H9 (cell line): Measurements from ENCODE around the gene EHD2. TPM values are rescaled to one million over a fixed set of nuclear protein-coding genes. Genes with fewer than 3 reads are reported as not detected.
A peak's percentile ranks its signal among the peaks of the same experiment; 100 is the strongest.

Experiments used
- DNase-seq: peaks from one replicate; pipeline ENCODE4 v3.0.0-alpha.2; 2017
- H2AFZ ChIP-seq: one replicate; pipeline ENCODE4 v1.6.1; 2013; ENCODE audit warnings: mild to moderate bottlenecking, low read length, control low read depth, moderate library complexity
- H2AK5ac ChIP-seq: 2 replicates; pipeline ENCODE4 v1.6.1; 2013; ENCODE audit warnings: low read length, control low read depth, mixed read lengths; ENCODE audit not compliant: insufficient read length
- H2BK120ac ChIP-seq: one replicate; pipeline ENCODE4 v1.6.1; 2013; ENCODE audit warnings: low read depth, mild to moderate bottlenecking, low read length, control low read depth, inconsistent platforms; ENCODE audit not compliant: poor library complexity, severe bottlenecking
- H2BK12ac ChIP-seq: 2 replicates; pipeline ENCODE4 v1.6.1; 2013; ENCODE audit warnings: low read length, control low read depth, mixed read lengths, low read depth; ENCODE audit not compliant: insufficient read length
- H2BK15ac ChIP-seq: 2 replicates; pipeline ENCODE4 v1.6.1; 2013; ENCODE audit warnings: low read depth, low read length, control low read depth
- H2BK20ac ChIP-seq: one replicate; pipeline ENCODE4 v1.6.1; 2013; ENCODE audit warnings: low read depth, mild to moderate bottlenecking, low read length, control low read depth, inconsistent platforms; ENCODE audit not compliant: poor library complexity, severe bottlenecking
- H2BK5ac ChIP-seq: 2 replicates; pipeline ENCODE4 v1.6.1; 2013; ENCODE audit warnings: low read length, control low read depth, mixed read lengths; ENCODE audit not compliant: insufficient read length
- H3K14ac ChIP-seq: 2 replicates; pipeline ENCODE4 v1.6.1; 2013; ENCODE audit warnings: low read length, control low read depth; ENCODE audit not compliant: insufficient read depth
- H3K18ac ChIP-seq: 2 replicates; pipeline ENCODE4 v1.6.1; 2013; ENCODE audit warnings: low read depth, mild to moderate bottlenecking, mixed read lengths, low read length, control low read depth; ENCODE audit not compliant: insufficient read length
- H3K23ac ChIP-seq: 2 replicates; pipeline ENCODE4 v1.6.1; 2013; ENCODE audit warnings: low read length, control low read depth, mixed read lengths, low read depth; ENCODE audit not compliant: insufficient read length
- H3K23me2 ChIP-seq: 2 replicates; pipeline ENCODE4 v1.6.1; 2013; ENCODE audit warnings: low read depth, mild to moderate bottlenecking, mixed read lengths, low read length, control low read depth; ENCODE audit not compliant: insufficient read length, poor library complexity, severe bottlenecking
- H3K27ac ChIP-seq: 2 replicates; pipeline ENCODE4 v1.5.1; 2013; ENCODE audit warnings: low read length, control low read depth, mixed read lengths, low read depth; ENCODE audit not compliant: insufficient read length
- H3K27me3 ChIP-seq: 2 replicates; pipeline ENCODE4 v1.6.1; 2013; ENCODE audit warnings: low read length, control low read depth, inconsistent platforms; ENCODE audit not compliant: insufficient read depth
- H3K4ac ChIP-seq: 2 replicates; pipeline ENCODE4 v1.6.1; 2013; ENCODE audit warnings: low read depth, mild to moderate bottlenecking, control low read depth, inconsistent platforms, low read length, moderate library complexity
- H3K4me1 ChIP-seq: 2 replicates; pipeline ENCODE4 v1.6.1; 2013; ENCODE audit warnings: low read length, control low read depth, inconsistent platforms; ENCODE audit not compliant: insufficient read depth
- H3K4me2 ChIP-seq: 2 replicates; pipeline ENCODE4 v1.6.1; 2013; ENCODE audit warnings: low read length, control low read depth, mixed read lengths; ENCODE audit not compliant: insufficient read length, insufficient read depth
- H3K56ac ChIP-seq: 2 replicates; pipeline ENCODE4 v1.6.1; 2013; ENCODE audit warnings: low read depth, mild to moderate bottlenecking, mixed read lengths, low read length, control low read depth; ENCODE audit not compliant: insufficient read length
- H3K79me1 ChIP-seq: 2 replicates; pipeline ENCODE4 v1.6.1; 2013; ENCODE audit warnings: low read depth, mild to moderate bottlenecking, moderate library complexity, low read length, control low read depth, inconsistent platforms; ENCODE audit not compliant: insufficient read depth, poor library complexity, severe bottlenecking
- H3K79me2 ChIP-seq: 2 replicates; pipeline ENCODE4 v1.6.1; 2013; ENCODE audit warnings: low read length, control low read depth, inconsistent platforms; ENCODE audit not compliant: insufficient read depth
- H3K9ac ChIP-seq: 2 replicates; pipeline ENCODE4 v1.6.1; 2013; ENCODE audit warnings: low read length, control low read depth, mixed read lengths; ENCODE audit not compliant: insufficient read length; ENCODE audit errors: extremely low read depth
- H3K9me3 ChIP-seq: one replicate; pipeline ENCODE4 v1.6.1; 2013; ENCODE audit warnings: low read depth, low read length, inconsistent platforms; ENCODE audit not compliant: control insufficient read depth
- H3T11ph ChIP-seq: one replicate; pipeline ENCODE4 v1.6.1; 2013; ENCODE audit warnings: mild to moderate bottlenecking, low read length, control low read depth, inconsistent platforms
- H4K20me1 ChIP-seq: one replicate; pipeline ENCODE4 v1.6.1; 2013; ENCODE audit not compliant: control insufficient read depth, insufficient read length, insufficient read depth
- H4K5ac ChIP-seq: 2 replicates; pipeline ENCODE4 v1.6.1; 2013; ENCODE audit warnings: low read depth, mild to moderate bottlenecking, mixed read lengths, low read length, control low read depth; ENCODE audit not compliant: insufficient read length
- H4K8ac ChIP-seq: replicated peaks from 2 replicates; pipeline ENCODE4 v1.6.1; 2013; ENCODE audit warnings: low read length, control low read depth, mixed read lengths, low read depth; ENCODE audit not compliant: insufficient read length
- H4K91ac ChIP-seq: 2 replicates; pipeline ENCODE4 v1.6.1; 2013; ENCODE audit warnings: low read depth, mild to moderate bottlenecking, moderate library complexity, mixed read lengths, low read length, control low read depth; ENCODE audit not compliant: insufficient read length
- H3K27ac Mint-ChIP-seq, 3 experiments: 2 replicates in 2 of 3; 3 replicates in 1 of 3; pipeline ENCODE4 v1.8.0; 2020 to 2021; ENCODE audit warnings: mixed read lengths in 3 of 3, mild to moderate bottlenecking in 1 of 3, moderate library complexity in 1 of 3
- H3K27me3 Mint-ChIP-seq: 2 replicates; pipeline ENCODE4 v1.8.0; 2021; ENCODE audit warnings: low read depth, mild to moderate bottlenecking, moderate library complexity, mixed read lengths
- H3K36me3 Mint-ChIP-seq, 3 experiments: 2 replicates in 2 of 3; 3 replicates in 1 of 3; pipeline ENCODE4 v1.8.0; 2020 to 2021; ENCODE audit warnings: low read depth in 3 of 3, mixed read lengths in 3 of 3; ENCODE audit not compliant: insufficient read depth in 1 of 3
- H3K4me1 Mint-ChIP-seq, 2 experiments: 2 replicates each; pipeline ENCODE4 v1.8.0; 2020; ENCODE audit warnings: mixed read lengths in 2 of 2
- H3K4me3 Mint-ChIP-seq, 2 experiments: 2 replicates in 1 of 2; 3 replicates in 1 of 2; pipeline ENCODE4 v1.8.0; 2020 to 2021; ENCODE audit warnings: mild to moderate bottlenecking in 2 of 2, mixed read lengths in 2 of 2, moderate library complexity in 1 of 2
- H3K9me3 Mint-ChIP-seq, 2 experiments: 2 replicates in 1 of 2; 3 replicates in 1 of 2; pipeline ENCODE4 v1.8.0; 2020; ENCODE audit warnings: mild to moderate bottlenecking in 2 of 2, mixed read lengths in 2 of 2, moderate library complexity in 1 of 2
- WGBS: extraction: QIAGEN DNeasy Blood & Tissue Kit; methylation state at CpG from one replicate; pipeline ENCODE4 v1.1.7; 2013; ENCODE audit warnings: missing lambda C conversion rate, low lambda C conversion rate, mixed read lengths; ENCODE audit not compliant: insufficient read length; ENCODE audit errors: extremely low coverage; 5-methylcytosine and 5-hydroxymethylcytosine counted together
- total RNA-seq: library from RNA; stranded (reverse); gene quantifications from 2 replicates; pipeline ENCODE4 v1.2.1, GENCODE V29; 2021
- TF ChIP-seq, protein P1 (sequence below): fragments of 200-600 bp; sonication (generic); conservative IDR thresholded peaks from 3 replicates; pipeline ENCODE4 v1.8.0; 2021; ENCODE audit warnings: antibody characterized with exemption, mild to moderate bottlenecking

Gene EHD2
- total RNA-seq, 1 experiment from 2014 or later, result 19.7 TPM

DNA sequence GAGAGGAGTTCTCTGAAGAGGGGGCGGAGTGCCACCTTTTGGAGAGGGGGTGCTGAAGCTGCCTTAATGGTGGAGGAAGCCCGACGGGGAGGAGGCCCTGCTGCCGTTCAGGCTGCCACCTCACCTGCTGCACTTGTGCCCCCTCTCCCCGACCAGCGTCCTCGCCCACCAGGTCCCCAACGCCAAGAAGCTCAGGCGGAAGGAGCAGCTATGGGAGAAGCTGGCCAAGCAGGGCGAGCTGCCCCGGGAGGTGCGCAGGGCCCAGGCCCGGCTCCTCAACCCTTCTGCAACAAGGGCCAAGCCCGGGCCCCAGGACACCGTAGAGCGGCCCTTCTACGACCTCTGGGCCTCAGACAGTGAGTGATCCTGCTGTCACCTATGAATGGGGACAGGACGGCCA is 37.5 kb downstream of the EHD2 start:
- H3K14ac ChIP-seq, result no peak overlapping the region
- no peak overlapping the region for H4K8ac ChIP-seq
- H3K23me2 ChIP-seq, result no peaks in the 10 kb centered on the region
- no peak overlapping the region for H3K27ac ChIP-seq
- H3K4ac ChIP-seq, result no peak overlapping the region
- H2AK5ac ChIP-seq, result no peak overlapping the region
- TF ChIP-seq, protein P1, sequence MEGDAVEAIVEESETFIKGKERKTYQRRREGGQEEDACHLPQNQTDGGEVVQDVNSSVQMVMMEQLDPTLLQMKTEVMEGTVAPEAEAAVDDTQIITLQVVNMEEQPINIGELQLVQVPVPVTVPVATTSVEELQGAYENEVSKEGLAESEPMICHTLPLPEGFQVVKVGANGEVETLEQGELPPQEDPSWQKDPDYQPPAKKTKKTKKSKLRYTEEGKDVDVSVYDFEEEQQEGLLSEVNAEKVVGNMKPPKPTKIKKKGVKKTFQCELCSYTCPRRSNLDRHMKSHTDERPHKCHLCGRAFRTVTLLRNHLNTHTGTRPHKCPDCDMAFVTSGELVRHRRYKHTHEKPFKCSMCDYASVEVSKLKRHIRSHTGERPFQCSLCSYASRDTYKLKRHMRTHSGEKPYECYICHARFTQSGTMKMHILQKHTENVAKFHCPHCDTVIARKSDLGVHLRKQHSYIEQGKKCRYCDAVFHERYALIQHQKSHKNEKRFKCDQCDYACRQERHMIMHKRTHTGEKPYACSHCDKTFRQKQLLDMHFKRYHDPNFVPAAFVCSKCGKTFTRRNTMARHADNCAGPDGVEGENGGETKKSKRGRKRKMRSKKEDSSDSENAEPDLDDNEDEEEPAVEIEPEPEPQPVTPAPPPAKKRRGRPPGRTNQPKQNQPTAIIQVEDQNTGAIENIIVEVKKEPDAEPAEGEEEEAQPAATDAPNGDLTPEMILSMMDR, result no peak
- no peak overlapping the region for H2BK120ac ChIP-seq
- H3K56ac ChIP-seq, result no peak overlapping the region
- Mint-ChIP-seq H3K4me3 (peak overlapping the region in 1 of 2 experiments; percentile 10; a peak in 1 of 5 replicates), H3K36me3 (peaks cover 49 to 78% (median 76%) of the 10 kb centered on the region in 3 experiments), H3K4me1 (peaks cover 7 to 8% of the 10 kb centered on the region in 2 experiments; a peak in 3 of 4 replicates), H3K9me3 (no peaks in the 10 kb centered on the region), H3K27me3 (no peaks in the 10 kb centered on the region), H3K27ac (peak overlapping the region in 1 of 3 experiments; percentile 33; a peak in 1 of 7 replicates)
- H3K9me3 ChIP-seq, result no peaks in the 10 kb centered on the region
- H3K79me2 ChIP-seq, result peaks cover 6% of the 10 kb centered on the region; the same call in 1 of the 2 replicates
- no peaks in the 10 kb centered on the region for H3K27me3 ChIP-seq
- H2BK20ac ChIP-seq, result no peak overlapping the region
- no peaks in the 10 kb centered on the region for H3K4me1 ChIP-seq
- H3K9ac ChIP-seq, result no peak overlapping the region
- H3K79me1 ChIP-seq, result peaks cover 3% of the 10 kb centered on the region
- H2BK5ac ChIP-seq, result no peak overlapping the region
- no peak overlapping the region for H4K91ac ChIP-seq
- no CpG with 5 or more reads among the region's 18 CpGs for WGBS
- H2BK12ac ChIP-seq, result no peak overlapping the region
- H3T11ph ChIP-seq, result no peak overlapping the region
- DNase-seq, result no peak
- H3K18ac ChIP-seq, result no peak overlapping the region
- H2BK15ac ChIP-seq, result no peak overlapping the region
- no peak overlapping the region for H4K5ac ChIP-seq
- H4K20me1 ChIP-seq, result no peaks in the 10 kb centered on the region
- H3K23ac ChIP-seq, result no peak overlapping the region
- H2AFZ ChIP-seq, result no peak overlapping the region
- H3K4me2 ChIP-seq, result no peak overlapping the region
